Activated naive CD4-positive, alpha-beta T cell (primary cell): Measurements from ENCODE around the gene FHAD1.

Source experiments
- DNase-seq, 4 experiments: peaks; one replicate each; lab custom pipeline; 2025; lab: John Stamatoyannopoulos, UW

The FHAD1 gene

DNA sequence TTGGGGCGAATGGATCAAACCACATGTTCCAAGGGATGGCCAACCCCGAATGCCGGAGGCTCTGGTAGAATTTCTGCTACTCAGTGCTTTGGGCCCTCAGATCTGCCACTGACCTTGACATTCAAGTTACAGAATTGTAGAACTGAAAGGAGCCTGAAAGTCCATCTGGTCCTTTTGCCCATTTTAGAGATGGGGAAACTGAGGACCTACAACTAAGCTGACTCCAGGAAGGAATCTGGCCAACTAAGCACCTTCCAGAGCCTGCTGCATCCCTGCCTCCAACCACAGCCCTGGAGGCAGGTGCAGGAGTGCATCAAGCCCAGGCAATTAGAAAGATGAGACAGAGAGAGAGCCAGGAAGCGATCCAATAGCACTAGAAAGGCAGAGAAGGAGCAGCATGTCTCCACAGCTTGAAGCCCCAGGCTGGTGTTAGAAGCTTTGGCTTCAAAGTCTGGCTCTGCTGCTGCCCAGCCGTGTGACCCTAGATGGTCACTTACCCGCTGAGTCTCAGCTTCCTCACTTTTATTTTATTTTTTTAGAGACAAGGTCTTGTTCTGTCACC, 189.9 kb downstream of the FHAD1 start:
- DNase-seq: no peak

DNA sequence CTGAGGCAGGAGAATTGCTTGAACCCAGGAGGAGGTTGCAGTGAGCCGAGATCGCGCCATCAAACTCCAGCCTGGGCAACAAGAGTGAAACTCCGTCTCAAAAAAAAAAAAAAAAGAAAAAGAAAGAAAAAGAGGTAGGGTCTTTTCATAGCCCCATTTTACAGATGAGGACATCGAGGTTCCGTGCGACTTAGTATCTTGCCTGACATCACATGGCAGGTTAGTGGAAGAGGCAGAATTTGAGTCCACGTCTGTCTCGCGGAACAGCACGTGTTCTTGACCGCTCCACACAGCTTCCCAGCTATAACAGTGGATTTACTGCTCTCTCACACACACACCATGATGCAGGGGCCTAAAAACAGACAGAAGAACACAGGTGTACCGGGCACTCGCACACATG, 192.3 kb downstream of the FHAD1 start:
- DNase-seq: no peak

DNA sequence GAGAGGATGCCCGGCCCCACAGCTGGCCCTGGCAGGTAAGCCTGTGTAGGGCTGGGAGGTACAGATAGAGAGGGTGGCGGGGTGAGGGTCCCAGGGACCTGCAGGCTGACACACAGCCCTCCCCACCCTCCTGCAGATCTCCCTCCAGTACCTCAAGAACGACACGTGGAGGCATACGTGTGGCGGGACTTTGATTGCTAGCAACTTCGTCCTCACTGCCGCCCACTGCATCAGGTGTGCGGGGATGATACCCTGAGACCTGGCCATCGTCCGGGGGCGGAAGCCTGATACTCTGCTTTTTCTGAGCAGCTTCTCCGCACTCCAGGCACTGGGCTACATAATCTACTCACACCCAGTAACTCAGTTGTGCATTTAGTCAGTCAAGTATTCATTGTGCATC, 193.3 kb downstream of the FHAD1 start:
- no peak for DNase-seq

DNA sequence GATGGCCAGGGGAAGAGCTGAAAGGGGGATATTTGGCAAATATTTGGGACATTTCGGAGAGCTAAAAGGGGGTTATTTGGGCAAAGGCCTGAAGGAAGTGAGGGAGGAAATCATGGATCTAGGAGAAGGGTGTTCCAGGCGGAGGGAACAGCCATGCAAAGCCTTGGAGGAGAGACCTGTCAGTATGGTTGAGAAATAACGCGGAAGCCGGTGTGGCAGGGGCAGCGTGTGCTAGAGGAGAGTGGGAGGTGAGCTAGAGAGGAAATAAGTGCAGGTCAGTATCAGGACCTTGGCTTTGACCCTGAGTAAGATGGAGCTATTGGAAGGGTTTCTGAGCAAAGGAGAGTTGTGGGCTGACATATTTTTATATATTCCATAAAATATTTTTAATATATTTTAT, 194.2 kb downstream of the FHAD1 start:
- DNase-seq: no peak

DNA sequence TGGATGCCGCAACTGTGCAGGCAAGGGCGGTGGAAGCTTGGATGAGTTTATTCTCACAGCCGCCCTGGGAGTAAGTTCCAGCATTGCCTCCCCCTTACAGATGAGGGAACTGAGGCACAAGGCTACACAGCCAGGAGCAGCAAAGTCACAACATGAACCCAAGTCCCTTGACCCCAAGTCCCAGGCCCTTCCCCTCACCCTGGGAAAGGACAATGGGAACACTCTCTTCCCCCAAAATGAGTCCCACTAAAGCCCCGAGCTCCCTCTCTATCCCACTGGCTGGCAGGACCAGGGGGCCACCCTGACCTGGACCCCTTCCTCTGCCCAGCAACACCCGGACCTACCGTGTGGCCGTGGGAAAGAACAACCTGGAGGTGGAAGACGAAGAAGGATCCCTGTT, 195.1 kb downstream of the FHAD1 start:
- DNase-seq: no peak

DNA sequence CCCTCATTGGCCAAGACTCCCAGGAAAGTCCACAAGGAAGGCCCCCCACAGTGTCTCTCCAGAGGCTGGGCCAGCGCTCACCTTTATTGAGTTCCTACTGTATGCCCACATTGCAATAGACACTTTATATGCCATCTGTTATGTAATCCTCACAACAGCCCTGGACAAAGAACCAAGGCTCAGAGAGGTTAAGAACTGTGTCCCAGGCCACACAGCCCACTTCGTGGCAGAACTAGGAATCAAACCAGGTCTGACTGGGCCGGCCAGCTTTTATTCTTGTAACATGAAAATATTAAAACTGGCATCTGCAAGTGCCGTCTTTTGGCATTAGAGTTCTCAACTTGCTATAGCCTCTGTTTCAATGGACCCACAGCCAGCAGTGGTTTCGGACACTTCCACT, 195.7 kb downstream of the FHAD1 start:
- DNase-seq: no peak

DNA sequence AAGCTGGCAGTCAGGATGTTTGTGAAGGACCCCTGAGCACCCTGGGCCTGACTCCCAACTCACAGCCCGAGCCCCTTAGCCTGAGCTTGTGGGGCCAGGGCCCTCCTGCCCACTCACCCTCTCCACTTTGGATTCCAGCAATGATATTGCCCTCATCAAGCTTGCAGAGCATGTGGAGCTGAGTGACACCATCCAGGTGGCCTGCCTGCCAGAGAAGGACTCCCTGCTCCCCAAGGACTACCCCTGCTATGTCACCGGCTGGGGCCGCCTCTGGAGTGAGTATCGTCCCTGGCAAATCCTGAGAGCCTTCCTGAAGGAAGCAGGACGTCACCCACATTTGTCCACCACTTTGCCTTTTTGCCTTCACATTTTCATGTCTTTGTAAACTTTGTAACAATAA, 196.3 kb downstream of the FHAD1 start:
- DNase-seq: no peak

DNA sequence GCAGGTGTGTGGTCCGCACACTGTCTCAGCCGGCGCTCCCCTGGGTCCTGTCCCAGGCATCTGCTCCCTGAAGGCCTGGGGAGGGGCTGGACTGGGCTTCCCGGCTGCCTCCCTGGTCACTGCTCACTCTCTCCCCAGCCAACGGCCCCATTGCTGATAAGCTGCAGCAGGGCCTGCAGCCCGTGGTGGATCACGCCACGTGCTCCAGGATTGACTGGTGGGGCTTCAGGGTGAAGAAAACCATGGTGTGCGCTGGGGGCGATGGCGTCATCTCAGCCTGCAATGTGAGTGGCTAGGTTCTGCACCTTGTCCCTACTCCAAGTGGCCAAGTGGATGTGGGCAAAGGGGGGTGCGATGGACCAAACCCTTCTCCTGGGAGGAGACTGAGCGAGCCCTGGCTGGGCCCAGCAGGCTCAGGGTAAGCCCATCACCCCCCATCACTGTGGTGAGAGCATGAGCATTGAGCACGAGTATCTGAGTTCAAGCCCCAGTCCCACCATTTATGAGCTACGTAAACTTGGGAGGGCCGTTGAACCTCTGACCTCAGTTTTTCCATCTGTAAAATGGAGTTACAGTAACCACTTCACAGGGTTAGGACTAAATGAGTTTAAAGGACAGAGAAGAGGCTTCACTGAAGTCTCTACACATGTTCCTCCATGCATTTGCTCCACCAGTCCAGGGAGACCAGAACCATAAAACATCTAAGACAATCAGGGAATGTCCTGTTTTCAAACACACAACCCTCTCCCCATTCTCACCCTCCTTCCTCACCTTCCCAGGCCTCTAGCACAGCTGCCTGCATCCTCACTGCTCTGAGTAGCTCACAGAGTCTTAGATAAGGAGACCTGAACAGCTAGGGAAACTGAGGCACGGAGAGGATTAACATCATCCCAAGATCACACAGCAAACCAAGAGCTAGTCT, 197.7 kb downstream of the FHAD1 start:
- DNase-seq: no peak

DNA sequence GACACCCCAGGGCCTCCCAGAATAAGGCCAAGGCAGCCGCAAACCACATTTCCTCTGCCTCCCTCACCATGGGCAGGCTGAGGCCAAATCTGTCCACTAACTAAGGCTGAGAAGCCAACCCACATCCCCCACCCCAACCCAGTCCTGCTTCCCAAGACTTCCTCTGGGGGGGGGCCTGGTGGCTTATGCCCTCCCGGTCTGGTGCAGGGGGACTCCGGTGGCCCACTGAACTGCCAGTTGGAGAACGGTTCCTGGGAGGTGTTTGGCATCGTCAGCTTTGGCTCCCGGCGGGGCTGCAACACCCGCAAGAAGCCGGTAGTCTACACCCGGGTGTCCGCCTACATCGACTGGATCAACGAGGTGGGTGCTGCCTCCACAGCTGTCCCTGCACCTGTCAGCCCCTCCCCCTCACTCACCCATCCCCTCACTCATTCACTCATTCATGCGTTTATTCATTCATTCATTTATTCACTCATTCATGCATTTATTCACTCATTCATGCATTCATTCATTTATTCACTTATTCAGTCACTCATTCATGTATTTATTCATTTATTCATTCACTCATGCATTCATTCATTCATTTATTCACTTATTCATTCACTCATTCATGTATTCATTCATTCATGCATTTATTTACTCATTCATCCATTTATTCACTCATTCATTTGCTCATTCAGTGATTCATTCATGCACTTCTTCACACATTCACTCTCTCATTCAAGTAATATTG, 198.5 kb downstream of the FHAD1 start:
- DNase-seq: no peak

DNA sequence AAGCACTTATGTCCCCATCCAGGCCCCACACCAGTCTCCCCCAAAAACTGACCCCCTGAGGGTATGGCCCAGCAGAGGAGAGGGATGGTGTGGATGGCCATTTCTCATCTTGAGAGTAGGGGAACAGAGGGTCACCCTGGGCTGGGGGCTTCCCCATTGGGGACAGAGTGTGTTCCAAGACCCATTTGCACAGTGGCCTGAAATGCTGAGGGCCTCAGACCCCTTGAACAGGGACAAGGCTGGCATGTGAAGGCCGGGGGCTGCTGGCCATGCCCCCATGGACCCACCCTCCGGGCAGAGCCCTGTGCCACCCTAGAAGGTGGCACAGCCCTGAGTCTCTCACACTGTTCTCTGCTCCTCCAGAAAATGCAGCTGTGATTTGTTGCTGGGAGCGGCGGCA, 199.2 kb downstream of the FHAD1 start:
- no peak for DNase-seq
